GM21423 (cell line): Measurements from ENCODE around the gene BRINP3.

Experiments
- ATAC-seq: cut with Tn5 transposase; IDR thresholded peaks from one replicate; pipeline ENCODE4 v1.9.1; 2021; ENCODE audit warnings: mild to moderate bottlenecking, moderate library complexity; ENCODE audit not compliant: unreplicated experiment

Gene BRINP3

DNA sequence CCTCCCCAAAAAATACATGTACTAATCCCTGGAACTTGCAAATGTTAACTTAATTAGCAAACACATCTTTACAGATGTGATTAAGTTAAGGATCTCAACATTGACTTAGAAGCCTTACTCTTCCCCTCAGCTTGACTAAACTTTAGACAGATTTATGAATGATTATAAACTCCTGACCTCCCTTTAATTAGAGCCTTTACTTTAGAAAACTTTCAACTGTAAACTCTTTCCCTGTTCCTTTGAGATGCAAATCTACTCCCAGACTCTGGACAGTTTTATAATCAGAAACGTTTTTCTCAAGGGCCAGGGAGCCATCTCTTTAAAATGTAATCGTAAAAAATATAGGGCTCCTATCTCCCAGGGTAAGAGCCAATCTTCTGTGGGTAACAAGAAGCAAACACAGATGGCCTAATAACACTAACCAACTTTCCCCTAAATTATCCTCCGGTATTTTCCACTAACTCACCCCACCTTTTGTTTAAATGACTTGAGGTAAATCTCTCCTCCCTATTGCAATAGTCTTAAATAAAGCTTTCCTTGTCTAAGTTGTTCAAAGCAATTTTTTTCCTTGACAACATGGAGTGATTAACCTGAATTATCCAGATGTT lies 284.1 kb downstream of the BRINP3 start:
- no peak for ATAC-seq

- ATAC-seq = no peak
These were observed 285.0 kb downstream of the BRINP3 start for GRCh38 chr1:190192627-190193026.

- ATAC-seq = no peak
These were observed 294.1 kb downstream of the BRINP3 start for GRCh38 chr1:190183588-190183987.

DNA sequence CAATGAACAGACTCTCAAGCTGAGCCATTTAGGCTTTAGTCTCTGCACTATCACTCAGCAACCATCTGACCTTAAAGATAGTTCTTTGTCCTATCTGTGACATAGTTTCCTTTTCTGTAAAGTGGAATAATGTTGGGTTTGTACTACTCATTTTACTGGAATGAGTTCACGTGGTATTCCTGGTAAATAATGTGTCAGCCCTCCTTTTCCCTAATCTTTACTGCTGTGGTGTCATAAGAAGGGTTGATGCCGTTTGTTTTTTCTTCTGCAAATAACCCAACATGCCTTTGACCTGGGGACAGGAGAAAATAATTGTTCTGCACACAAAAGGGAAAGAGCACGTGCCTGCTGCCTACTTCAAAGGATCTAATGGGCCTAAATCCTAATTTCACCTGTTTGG lies 297.8 kb downstream of the BRINP3 start:
- no peak for ATAC-seq

GRCh38 chr1:190178827-190179226 lies 298.8 kb downstream of the BRINP3 start:
- no peak for ATAC-seq

DNA sequence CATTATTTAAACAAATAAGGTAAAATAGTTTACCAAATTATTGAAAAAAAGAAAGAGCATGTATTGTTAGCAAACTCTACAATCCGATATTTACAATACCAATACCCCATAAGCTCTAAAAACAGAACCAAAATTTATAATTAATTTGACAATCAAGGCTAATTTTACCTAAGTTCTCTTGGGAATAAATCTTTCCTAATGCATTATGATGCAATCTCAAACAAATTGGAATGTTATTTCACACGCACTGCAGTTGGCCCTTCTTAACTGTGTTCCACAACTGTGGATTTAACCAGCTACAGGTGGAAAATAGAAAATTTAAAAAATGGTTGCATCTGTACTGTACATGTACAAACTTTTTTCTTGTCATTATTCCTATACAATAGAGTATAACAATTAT lies 300.1 kb downstream of the BRINP3 start:
- no peak for ATAC-seq

- no peak for ATAC-seq
These were observed 300.9 kb downstream of the BRINP3 start for GRCh38 chr1:190176776-190177175.

GRCh38 chr1:190175320-190175719 lies 302.3 kb downstream of the BRINP3 start:
- ATAC-seq = no peak

- ATAC-seq = no peak
These were observed 304.8 kb downstream of the BRINP3 start for GRCh38 chr1:190172651-190173430.

DNA sequence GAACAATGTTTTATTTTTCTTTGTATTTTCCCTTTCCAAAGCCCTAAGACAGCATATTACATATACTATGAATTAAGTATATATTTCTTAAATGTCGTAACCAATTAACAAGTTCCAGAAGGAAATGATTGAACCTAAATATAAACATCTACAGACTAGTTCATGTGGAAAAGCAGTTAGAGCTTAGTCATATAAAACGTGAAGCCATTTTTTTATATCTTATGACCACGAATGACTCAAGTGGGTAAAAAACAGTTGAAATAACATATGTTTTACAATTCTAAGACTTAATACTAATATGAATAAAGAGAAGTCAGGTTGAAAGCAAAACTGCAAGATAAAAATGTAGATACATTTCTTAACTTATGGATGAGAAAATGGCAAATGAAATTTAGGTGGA lies 307.3 kb downstream of the BRINP3 start:
- no peak for ATAC-seq

- ATAC-seq = no peak
These were observed 308.2 kb downstream of the BRINP3 start for GRCh38 chr1:190169311-190170067.

DNA sequence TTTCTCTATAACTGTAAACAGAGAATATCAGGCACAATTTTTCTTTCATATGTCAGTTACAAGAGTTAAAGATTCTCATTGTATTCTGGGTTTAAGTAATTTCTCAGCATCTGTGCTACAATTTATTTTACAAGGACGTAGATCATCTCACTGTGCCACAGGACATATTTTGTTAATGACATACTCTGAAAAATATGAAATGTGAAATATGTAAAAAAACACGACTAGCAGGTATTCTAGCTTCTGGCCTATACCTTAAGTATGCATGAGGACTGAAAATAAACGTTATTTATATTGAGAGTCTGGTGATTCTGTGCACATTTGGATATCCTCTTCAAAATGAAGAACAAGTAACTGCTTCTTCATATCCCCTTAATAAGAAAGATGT lies 308.8 kb downstream of the BRINP3 start:
- no peak for ATAC-seq

- ATAC-seq = no peak
These were observed 309.4 kb downstream of the BRINP3 start for GRCh38 chr1:190168116-190168892.

DNA sequence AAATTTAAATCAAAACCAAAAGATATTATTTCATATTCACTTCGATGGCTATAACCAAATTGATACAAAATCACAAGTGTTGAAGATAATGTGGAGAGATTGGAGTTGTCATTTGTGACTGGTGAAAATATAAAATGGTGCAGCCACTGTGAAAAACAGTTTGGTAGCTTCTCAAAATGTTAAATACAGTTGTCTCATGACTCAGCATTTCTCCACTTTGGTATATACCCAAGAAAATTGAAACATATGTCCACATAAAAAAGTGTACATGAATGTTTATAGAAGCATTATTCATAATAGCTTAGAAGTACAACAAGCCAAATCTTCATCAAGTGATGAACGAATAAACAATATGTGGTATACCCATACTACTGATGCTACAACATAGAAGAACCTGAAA lies 318.5 kb downstream of the BRINP3 start:
- no peak for ATAC-seq

GRCh38 chr1:190154744-190155143 lies 322.9 kb downstream of the BRINP3 start:
- no peak for ATAC-seq

- no peak for ATAC-seq
These were observed 330.0 kb downstream of the BRINP3 start for GRCh38 chr1:190147616-190148015.

DNA sequence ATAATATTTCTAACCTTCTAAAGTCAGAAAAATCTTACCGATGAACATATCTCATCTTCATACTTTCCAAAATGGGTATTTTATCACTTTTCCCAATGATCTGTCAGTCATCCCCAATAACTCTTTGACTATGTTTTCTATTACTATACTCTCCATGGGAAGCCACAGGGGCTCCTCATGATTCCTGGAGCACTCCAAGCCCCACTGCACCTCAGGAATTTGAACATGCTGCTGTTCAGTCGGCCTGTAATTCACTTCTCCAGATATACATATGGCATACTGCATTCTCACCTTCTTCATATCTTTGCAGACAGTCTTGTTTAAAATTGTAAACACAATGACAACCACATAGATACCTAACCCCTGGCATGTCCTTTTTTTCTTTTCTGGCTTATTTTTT lies 333.0 kb downstream of the BRINP3 start:
- no peak for ATAC-seq

GRCh38 chr1:190140644-190141043 lies 337.0 kb downstream of the BRINP3 start:
- no peak for ATAC-seq

DNA sequence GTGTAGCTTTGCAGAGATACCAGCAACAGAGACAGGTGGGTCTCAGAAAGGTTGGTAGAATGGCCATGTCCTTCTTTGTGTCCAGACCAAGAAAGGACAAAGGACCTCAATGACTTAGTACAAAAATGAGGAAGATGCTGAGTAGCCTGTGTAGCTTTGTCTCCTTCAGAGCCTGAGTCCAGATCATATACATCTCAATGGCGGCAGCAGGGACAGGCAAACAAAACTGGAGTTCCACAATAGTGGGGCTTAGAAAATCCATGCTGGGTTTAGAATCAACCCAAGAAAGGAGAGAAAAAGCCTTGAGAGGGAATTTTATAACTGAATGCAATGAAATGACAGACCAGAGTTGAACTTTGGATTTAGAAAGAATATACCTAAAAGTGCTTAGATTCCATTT lies 339.0 kb downstream of the BRINP3 start:
- ATAC-seq = no peak

GRCh38 chr1:190138266-190138665 lies 339.4 kb downstream of the BRINP3 start:
- no peak for ATAC-seq

GRCh38 chr1:190129366-190129765 lies 348.3 kb downstream of the BRINP3 start:
- ATAC-seq = no peak
